HG03457 (cell line): ENCODE data around the gene RAMP1.
"Not testable (repeated sequence)": the region's sequence is repeated elsewhere in the genome, so short reads cannot be mapped to it uniquely, and the experiment has no call there.

ENCODE experiments used
- ATAC-seq: cut with Tn5 transposase; IDR thresholded peaks from one replicate; pipeline ENCODE4 v1.9.1; 2021; ENCODE audit warnings: moderate number of reproducible peaks; ENCODE audit not compliant: unreplicated experiment

The RAMP1 gene

DNA sequence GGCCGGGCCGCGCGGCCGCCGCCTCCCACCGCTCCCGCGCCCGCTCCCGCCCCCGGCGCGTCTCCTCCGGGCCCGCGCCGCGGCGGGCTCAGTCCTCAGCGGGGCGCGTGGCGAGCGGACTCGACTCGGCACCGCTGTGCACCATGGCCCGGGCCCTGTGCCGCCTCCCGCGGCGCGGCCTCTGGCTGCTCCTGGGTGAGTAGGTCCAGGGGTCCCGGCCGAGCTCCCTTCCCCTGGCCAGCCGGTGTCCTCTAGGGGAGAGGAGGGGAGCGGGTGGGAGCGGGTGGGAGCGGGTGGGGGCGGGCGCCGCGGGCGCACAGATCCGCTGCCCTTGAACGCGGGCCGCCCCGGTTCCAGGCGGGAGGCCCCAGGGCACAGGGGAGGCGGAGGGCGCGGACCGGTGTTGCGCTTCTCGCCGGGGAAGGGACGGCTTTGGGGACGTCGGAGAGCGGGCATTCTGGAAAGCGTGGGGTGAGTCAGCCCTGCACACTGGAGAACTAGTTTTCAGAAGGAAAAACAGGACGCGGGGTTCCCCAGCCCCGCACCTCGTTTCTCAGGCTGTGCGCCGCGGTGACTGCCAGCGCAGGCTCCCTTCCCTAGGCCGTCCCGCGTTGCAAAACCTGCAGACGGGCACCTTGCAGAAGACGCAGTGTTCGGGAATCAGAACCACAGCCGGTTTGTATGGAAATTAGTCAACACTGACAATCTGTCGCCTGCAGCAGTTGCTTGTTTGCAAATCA lies at the start of gene RAMP1:
Gene RAMP1 (plus strand): TSS at position 91 of the 740 bp plus-strand sequence. CDS start 53 bp downstream, at position 144.
- ATAC-seq: no peak

DNA sequence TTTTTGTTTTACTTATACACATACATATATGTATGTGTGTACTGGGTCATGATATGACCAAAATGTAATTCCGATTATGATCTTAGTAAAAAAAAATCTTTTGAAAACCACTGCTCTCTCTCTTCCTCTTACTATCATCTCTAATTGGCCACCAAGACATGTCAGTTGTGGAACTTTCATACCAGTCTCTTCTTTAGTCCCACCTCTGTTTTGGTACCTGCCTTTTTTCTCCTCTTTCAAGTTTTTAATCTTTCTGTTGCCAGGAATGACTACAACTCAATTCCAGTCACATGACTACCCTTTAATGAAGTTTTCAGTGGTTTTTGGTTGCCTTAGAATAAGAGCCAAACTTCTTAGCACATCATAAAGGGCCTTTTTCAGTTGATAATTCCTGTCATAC lies 43.8 kb upstream of the RAMP1 start:
- ATAC-seq: no peak

DNA sequence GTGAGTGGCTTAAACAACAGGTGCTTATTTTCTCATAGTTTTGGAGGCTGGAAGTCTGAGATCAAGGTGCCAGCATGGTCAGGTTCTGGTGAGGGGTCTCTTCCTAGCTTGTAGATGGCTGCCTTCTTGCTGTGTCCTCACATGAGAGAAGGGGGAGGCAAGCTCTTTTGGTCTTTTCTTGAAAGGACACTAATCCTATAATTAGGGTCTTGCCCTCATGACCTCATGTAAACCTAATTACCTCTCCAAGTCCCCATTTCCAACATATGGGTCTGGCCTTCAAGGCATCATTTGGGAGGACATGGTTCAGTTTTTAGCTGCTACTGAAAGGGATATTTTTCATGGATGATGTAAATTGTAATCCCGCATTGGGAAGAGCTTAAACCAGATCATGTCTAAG lies 42.9 kb upstream of the RAMP1 start:
- no peak for ATAC-seq

DNA sequence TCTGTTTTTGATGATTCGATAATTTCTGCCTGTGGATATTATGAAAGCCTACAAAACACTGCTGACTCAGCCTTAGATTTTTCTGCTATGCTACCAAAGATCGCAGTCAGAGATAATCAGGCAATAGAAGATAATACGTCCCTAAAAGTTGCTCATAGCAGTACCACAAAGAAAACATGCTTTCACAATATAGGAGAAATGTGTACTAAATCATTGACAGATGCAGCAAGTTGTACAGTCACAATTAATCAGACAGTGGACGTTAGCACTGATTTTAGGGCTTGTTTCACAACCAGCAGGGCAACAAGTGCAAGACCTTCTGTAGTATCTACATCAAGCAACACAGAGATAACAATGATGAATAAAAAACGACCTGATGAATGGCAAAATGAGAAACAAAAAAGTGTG lies 41.4 kb upstream of the RAMP1 start:
- no peak for ATAC-seq

DNA sequence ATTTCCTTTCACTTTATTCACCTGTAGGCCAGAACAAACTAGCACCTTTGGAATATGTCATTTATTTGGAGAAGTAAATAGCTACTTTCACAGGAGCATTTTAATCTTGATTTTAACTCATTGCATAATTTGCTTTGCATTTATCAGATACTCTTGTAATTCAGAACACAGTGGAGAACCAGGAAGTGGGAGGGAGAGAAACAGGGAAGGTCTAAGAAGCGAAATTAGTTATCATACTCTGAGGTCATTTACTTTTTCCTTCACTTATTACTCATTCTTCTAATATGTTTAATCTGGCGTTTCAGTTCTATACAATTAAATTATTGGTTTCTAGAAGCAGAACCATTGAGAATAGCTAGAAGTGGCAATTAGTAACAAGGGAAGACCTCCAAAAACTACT lies 40.2 kb upstream of the RAMP1 start:
- ATAC-seq: no peak

DNA sequence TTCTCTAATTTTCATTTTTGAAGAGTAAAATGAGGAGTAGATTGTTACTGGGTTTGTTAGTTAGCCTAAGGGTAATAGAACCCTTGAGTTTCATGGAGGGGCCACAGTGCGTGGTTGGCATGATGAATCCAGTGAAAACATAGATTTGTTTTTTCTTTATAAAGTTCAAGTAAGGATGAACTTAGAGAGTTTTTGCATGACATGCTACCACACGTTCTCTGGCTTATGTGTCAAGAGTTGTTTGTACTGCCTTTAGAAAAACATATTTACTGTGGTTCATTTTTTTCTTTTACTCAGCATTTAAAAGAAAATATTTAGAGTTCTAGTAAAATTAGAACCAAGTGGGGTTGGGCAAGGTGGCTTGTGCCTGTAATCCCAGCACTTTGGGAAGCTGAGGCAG lies 39.0 kb upstream of the RAMP1 start:
- ATAC-seq: no peak

DNA sequence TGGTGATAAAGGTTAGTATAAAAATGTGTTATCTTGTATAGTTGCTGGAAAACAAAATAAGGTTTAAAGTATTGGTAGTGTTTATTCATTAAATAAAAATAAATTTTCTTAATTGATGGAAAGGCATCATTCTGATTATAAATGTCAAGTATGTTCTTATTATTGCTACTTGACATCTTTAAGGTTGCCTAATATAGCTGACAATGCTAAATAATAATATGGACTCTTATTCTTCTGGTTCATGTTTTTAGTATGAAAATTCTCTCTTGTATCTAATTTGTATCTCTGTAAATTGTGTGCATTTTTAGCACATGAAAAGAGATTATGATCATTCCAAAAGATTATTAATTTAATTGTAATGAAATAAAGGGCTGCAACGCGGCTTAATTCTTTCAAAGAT lies 35.9 kb upstream of the RAMP1 start:
- ATAC-seq: no peak

DNA sequence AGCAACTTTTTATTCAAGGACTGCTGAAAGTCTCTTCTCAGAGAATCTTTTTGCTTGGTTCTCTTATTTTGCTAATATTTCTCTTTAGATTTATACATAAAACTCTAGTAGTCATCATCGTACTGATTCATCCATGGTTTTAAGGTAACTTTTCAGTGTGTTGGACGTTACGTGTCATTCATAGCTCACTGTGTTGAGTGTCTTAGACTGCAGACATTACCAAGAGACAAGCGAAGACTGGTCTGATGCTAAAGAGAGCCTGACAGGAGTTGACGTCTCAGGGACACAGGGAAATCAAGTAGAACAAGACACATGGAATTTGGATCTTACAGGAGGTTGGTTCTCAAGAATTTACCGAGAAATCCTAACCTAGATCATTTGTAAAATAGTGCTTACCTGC lies 35.3 kb upstream of the RAMP1 start:
- no peak for ATAC-seq

DNA sequence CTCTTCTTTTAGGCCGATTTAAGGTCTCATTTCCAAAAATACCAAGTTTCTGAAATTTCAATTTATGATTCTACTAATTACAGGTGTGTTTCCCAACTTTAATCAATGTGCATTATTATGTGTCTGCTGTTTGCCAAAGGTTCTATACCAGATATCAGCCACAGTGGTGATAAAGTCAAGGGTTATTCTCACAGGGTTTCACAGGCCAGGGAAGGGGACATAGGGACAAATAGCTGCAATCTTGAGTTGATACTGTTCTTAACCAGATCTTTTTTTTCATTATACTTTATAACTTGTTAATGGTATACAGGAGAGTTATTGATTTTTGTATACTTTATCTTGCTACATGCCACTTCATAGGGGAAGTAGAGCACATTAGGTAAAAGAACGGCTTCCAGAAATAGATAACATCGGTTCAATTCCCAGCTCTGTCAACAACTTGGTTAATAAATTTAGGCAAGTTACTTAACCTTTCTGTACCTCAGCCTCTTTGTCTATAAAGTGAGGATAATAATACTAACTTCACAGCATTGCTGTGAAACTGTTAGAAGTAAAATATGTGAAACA lies 31.9 kb upstream of the RAMP1 start:
- ATAC-seq: no peak

DNA sequence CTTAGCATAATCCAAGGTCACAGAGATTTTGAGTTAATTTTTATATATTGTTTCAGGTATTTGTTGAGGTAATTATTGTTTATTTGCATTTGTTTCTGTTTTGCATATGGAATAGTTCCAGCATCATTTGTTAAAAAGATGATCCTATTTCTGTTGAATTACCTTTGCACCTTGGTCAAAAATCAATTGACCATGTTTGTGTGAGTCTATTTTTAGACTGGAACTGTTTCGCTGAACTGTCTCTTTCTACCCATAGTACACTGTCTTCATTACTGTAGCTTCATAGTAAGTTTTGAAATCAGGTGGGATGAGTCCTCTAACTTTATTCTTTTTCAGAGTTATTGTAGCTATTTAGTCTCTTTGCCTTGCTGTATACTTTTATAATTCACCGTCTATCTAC lies 28.9 kb upstream of the RAMP1 start:
- no peak for ATAC-seq

DNA sequence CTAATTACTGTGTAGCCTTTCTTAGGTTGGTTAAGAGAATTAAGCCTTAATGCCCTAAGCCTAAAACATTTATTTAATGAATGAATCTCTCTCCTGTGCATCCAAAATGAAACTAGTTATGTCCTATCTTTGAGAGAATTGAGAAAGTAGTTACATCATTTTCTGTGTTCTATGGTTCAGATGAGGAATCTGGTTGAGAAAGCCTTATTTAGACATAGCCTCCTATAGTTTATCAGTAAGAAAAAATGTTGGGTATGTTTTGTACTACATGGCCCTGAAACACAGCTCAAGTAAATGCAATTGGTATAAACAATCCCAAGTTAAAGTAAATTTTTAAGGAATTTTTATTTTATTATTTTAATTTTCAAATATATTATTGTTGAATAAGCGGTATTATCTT lies 25.9 kb upstream of the RAMP1 start:
- no peak for ATAC-seq

DNA sequence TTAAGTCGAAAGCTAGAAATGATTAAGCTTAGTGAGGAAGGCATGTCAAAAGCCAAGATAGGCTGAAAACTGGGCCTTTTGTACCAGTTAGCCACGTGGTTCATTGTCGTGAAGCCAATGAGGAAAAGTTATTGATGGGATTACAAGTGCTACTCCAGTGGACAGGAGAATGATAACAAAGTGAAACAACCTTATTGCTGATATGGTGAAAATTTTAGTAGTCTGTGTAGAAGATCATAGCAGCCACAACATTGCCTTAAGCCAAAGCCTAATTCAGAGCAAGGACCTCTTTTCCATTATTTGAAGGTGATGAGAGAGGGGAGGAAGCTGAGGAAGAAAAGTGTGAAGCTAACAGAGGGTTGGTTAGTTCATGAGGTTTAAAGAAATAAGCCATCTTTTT lies 24.1 kb upstream of the RAMP1 start:
- no peak for ATAC-seq

DNA sequence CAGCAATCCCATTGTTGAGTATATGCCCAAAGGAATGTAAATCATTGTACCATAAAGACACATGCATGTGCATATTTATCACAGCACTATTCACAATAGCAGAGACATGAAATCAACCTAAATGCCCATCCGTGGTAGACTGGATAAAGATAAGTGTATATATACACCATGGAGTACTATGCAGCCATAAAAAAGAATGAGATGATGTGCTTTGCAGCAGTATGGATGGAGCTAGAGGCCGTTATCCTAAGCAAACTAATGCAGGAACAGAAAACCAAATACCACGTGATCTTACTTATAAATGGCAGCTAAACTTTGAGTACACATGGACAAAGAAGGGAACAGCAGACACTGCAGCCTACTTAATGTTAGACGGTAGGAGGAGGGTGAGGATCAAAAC lies 18.4 kb upstream of the RAMP1 start:
- ATAC-seq: no peak

DNA sequence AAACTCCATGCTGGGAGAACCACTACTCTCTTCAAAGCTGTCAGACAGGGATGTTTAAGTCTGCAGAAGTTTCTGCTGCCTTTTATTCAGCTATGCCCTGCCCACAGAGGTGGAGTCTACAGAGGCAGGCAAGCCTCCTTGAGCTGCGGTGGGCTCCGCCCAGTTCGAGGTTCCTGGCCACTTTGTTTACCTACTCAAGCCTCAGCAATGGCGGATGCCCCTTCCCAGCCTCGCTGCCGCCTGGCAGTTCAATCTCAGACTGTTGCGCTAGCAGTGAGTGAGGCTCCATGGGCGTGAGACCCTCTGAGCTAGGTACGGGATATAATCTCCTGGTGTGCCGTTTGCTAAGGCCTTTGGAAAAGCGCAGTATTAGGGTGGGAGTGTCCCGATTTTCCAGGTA lies 10.5 kb upstream of the RAMP1 start:
- not testable (repeated sequence) for ATAC-seq

DNA sequence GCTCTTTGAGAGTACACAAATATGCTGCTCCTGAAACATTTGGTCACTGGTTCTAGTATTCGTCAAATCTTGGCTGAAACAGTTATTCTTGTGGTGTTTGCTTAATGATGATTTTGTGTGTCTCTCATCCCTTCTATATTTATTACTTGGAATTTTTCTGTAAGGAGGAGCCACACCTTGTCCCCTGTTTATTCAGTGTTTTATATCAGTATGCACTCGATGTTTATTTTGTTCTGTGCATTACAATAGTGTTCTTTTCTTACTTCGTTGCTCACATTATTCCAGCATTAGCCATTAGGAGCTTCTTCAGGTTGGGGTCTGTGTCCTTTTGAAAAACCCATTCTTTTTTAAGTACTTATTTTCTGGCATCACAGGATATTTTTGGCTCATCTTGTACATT lies 5.1 kb upstream of the RAMP1 start:
- ATAC-seq: no peak

DNA sequence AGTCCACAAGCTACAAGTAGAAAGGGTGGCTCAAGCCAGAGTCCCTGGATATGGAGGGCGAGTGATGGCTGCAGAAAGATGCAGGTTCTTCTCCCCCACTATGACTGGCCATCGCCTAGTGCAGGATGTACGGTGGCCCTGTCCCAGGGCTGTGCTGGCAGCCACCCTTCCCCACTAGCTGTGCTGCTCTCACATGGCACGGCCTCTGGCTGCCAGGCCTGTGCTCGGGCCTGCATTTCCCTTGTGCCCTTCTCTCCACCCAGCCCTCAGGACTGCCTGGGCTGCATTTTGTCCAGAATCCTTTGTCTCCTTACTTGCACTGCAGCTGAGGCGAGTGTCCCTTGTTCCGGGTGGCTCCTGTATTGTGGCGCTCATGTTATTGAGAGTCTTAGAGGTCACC lies 1.6 kb upstream of the RAMP1 start:
- ATAC-seq: no peak

DNA sequence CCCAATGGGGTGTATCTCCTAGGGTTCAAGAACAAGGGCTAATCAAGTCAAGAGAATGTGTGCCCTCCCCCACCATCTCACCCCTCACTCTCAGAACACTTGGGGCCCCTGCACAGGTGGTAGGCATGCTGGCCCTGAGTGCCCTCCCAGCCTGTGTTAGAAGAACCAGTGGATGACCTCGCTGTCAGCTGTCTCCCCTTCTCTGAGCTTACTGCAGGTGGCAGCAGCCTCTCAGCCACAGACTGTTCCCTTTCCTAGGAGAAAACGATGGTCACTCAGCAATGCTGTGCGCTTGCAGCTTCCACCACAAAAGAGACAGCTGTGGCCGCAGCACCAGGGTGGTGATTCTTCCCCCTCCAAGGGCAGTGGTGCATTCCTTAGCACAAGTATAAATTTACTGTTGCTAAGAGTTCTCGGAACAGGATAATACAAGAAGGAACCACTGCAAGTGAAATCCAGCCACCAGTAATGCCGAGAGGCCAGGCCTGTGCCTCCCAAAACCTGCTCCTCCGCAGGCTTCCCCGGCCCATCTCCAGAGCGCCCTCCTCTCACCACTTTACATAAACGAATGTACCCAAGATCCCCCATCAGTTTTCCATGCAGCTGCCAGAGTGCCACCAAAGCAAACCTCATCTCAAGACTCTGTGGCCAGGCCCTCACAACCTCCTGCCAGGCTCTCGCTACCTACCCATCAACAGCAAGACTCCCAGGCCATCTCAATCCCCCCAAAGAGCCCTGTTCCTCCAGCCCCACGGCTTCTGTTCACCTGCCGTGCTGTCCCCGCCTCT lies 935 bp upstream of the RAMP1 start:
- no peak for ATAC-seq

DNA sequence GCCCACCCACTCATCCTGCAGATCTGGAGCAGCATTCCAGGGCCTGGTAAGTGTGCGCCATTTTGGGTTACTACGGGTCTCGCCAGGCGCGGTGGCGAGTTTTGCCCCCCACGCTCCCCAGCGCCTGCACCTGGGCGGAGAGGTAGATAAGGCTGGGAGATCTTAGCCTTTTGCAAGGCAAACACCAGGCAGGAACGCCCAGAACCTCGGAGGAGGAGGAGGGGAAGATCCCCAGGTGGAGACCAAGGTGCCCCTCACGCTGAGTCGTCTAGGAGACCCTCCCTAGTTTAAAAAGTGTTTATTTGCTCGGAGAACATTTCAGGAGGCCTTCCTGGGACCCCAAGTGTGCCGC lies 365 bp upstream of the RAMP1 start:
- ATAC-seq: no peak

DNA sequence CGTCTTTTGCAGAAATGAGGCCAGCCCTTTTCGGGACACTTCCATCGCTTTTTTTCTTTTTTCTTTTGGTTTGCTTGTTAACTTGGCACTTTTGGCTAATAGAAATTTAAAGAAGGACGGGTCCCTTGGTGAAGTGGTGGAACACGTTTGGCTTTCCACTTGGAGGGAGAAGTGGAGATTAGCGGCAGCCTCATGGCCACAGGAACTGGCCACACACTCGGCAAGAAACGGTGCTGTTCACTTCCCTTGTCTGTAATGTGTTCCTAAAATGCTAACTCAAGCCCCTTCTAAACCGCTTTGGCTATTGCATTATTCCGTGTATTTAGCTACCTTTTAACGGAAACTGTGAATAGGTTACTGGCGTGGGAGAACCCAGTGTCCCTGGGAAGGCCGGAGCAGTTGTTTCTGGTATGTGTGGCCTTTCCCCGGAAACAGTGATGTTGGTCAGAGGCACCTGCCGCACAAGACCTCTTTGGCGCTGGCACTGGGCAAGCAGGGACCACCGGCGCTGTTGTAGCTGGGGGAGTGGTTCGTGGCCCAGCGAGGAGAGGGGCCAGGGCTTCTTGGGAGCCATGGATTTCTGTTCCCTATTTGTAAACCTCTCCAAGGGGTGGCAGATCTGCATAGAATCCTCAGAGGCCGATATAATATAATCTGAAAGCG lies 981 bp downstream of the RAMP1 start:
- no peak for ATAC-seq

DNA sequence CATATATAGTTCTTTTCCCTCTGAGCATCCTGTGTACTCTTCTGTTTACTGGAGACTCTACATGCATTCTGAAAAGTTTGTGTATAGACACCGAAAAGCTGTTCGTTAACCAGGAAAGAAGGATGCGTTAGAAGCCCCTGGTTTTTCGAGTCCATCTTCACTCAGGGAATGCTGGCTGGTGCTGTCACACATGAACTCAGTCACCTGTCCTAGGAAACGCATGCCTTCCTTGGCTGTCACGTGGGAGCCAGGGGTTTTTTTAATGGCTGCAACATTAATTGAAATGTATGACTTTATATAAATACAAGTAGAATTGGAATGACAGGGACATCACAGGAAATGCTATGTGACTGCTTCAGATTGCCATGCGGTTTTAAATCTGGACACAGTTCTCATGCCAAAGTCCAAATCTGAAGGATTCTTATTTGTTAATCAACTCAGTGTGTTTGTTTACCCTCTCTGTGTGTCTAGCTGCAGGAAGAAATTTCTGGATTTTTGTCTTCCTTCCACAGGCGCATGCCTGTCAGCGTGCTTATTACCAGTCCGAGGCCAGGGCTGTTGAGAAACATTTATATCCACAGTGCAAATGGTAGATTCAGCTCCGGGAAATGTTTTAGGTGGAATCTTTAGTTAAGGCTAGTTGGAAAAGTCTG lies 2.6 kb downstream of the RAMP1 start:
- no peak for ATAC-seq

DNA sequence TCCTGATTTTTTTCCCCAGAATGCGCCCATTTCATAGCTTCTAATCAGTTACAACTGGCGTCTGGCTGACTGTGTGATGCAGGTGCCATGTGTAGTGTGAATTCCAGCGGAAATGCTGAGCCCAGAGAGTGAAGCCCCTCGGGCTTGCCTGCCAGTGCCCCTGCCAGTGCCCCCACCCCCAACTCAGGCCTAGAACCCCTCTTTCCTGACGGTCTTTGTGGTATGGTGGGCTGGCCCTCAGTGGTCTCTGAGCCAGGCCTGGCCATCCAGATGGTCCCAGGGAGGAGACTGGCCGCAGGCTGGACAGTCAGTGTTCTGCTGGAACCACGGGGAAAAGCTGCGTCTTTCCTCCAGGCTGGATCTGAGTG lies 3.1 kb downstream of the RAMP1 start:
- no peak for ATAC-seq
